Measurements from ENCODE around the gene SMYD1. TPM values are rescaled to one million over a fixed set of nuclear protein-coding genes. Genes with fewer than 3 reads are reported as not detected.

SMYD1 gene
- total RNA-seq, 1 experiment from 2014 or later: 0.50 TPM

GRCh38 chr2:88099798-88100488 lies 32.3 kb downstream of the SMYD1 start:
- in situ Hi-C loops (cut with HindIII; ENCODE audit: low pct_unique_long_range_greater_than_20kb, low sequenced_read_pairs): no loop called here
- DNase-seq (ENCODE audit: low read depth, low spot score): peak; percentile 62

- in situ Hi-C loops (cut with HindIII; ENCODE audit: low pct_unique_long_range_greater_than_20kb, low sequenced_read_pairs): no loop called here
Measured at GRCh38 chr2:88100489-88100858, 32.8 kb downstream of the SMYD1 start.

GRCh38 chr2:88108796-88109195 lies 41.2 kb downstream of the SMYD1 start:
- DNase-seq (ENCODE audit: low read depth, low spot score): no peak
- in situ Hi-C loops (cut with HindIII; ENCODE audit: low pct_unique_long_range_greater_than_20kb, low sequenced_read_pairs): no loop called here

More at GRCh38 chr2:88100489-88100858, 32.8 kb downstream of the SMYD1 start:
- no peak for DNase-seq (ENCODE audit: low read depth, low spot score)

GRCh38 chr2:88110830-88111229 lies 43.2 kb downstream of the SMYD1 start:
- no peak for DNase-seq (ENCODE audit: low read depth, low spot score)
- in situ Hi-C loops (cut with HindIII; ENCODE audit: low pct_unique_long_range_greater_than_20kb, low sequenced_read_pairs): no loop called here

- in situ Hi-C loops (cut with HindIII; ENCODE audit: low pct_unique_long_range_greater_than_20kb, low sequenced_read_pairs): no loop called here
- DNase-seq (ENCODE audit: low read depth, low spot score): no peak
Measured at GRCh38 chr2:88113069-88113468, 45.4 kb downstream of the SMYD1 start.

DNA sequence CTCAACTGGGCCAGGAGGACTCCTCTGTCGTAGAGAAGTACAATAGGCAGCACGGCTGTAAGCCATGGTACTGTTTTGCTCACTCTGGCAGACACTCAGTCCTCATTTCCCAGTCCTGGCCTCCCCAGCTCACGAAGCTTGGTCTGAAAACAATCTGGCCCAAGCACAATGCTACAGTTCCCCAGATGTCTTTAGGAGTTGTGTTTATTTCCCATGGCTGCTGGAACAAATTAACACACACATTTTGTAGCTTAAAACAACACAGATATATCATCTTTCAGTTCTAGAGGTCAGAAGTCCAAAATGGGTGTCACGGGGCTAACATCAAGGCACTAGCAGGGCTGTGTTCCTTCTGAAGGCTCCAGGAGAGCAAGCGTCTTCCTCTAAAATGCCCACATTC lies 47.3 kb downstream of the SMYD1 start:
- in situ Hi-C loops (cut with HindIII; ENCODE audit: low pct_unique_long_range_greater_than_20kb, low sequenced_read_pairs): no loop called here
- no peak for DNase-seq (ENCODE audit: low read depth, low spot score)

GRCh38 chr2:88115825-88116518 lies 48.3 kb downstream of the SMYD1 start:
- DNase-seq (ENCODE audit: low read depth, low spot score): no peak
- in situ Hi-C loops (cut with HindIII; ENCODE audit: low pct_unique_long_range_greater_than_20kb, low sequenced_read_pairs): no loop called here

- in situ Hi-C loops (cut with HindIII; ENCODE audit: low pct_unique_long_range_greater_than_20kb, low sequenced_read_pairs): no loop called here
- DNase-seq (ENCODE audit: low read depth, low spot score): no peak
Measured at GRCh38 chr2:88116669-88117432, 49.2 kb downstream of the SMYD1 start.

GRCh38 chr2:88117973-88118372 lies 50.3 kb downstream of the SMYD1 start:
- no peak for DNase-seq (ENCODE audit: low read depth, low spot score)
- in situ Hi-C loops (cut with HindIII; ENCODE audit: low pct_unique_long_range_greater_than_20kb, low sequenced_read_pairs): no loop called here

GRCh38 chr2:88121678-88122077 lies 54.1 kb downstream of the SMYD1 start:
- in situ Hi-C loops (cut with HindIII; ENCODE audit: low pct_unique_long_range_greater_than_20kb, low sequenced_read_pairs): no loop called here

GRCh38 chr2:88122141-88122884 lies 54.7 kb downstream of the SMYD1 start:
- no peak for DNase-seq (ENCODE audit: low read depth, low spot score)
- in situ Hi-C loops (cut with HindIII; ENCODE audit: low pct_unique_long_range_greater_than_20kb, low sequenced_read_pairs): no loop called here

More at GRCh38 chr2:88121678-88122077, 54.1 kb downstream of the SMYD1 start:
- no peak for DNase-seq (ENCODE audit: low read depth, low spot score)

DNA sequence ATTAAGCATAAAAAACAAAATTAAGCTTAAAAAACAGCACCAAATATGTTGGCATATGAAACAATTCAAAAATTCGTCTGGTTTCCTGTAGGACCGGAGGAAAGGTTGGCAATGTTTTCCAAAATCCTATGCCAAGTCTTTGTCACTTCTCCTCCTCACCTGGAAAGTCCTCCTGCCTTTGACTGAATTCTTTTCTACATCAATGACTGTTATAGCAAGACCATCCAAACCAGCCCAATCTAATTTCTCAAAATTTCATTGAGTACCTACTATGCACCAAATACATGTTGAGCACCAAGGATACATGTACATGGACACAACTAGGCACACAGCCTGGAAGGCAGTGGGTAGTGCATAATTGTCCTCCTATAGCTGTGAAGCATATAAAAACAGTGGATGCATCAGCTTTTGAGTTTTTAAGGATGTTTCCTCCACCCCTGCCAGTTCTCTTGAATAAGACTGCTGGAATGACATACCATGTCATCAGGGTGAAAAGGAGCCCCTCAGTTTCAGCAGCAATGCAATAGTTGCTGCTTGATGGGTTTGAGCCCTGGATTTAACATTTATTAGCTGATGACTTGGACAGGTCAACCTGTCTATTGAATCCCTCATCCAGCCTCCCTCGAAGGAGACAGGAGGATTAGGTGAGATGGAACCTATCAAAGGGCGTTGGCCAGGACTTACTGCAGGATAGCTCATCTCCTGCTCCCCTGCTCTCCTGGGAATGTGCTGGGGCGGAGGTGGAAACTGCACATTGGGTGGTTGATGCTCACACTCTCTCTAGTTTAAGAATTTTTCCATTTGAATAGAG lies 55.7 kb downstream of the SMYD1 start:
- DNase-seq (ENCODE audit: low read depth, low spot score): no peak
- in situ Hi-C loops (cut with HindIII; ENCODE audit: low pct_unique_long_range_greater_than_20kb, low sequenced_read_pairs): no loop called here

DNA sequence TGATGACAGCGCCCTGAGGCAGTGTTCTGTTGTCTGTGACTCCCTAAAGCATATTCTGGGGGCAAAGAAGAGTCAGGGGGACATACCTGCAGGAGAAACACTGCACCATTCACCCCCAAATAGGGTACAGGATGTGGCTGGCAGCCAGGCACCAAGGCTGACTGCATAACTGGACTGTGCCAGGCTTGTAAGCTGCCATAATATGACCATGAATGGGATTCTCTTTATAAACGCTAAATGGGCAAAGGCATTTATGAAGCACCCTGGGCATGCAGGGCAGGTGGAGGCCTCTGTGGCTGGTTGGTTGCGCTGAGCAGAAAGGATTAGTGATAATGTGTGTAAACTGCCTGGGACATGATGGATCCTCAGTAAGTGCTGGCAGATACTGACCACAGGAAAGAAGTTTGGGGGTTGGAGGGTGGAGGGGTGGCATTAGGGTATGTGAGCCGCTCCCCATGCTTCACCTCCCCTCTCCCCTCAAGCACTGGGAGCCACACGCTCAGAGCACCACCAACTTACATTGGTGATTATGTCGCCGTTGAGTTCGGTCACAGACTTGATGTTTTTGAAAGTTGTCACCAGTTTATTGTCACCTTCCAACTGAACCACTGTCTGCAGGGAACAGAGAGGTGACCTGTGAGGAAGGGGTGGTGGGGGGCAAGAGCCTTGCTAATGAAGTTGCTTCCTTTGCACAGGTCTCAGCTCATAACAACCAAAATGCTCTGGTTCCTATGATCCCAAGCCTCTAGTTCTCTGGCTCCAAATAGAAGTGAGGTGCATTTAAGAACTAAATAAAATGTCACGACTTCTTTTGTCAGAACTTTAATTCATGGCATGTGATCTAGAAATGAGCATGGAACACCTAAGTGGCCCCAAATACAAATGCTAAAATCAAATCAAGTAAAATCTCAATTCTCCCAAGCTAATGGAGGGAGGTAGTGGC lies 56.6 kb downstream of the SMYD1 start:
- in situ Hi-C loops (cut with HindIII; ENCODE audit: low pct_unique_long_range_greater_than_20kb, low sequenced_read_pairs): no loop called here
- DNase-seq (ENCODE audit: low read depth, low spot score): no peak

- in situ Hi-C loops (cut with HindIII; ENCODE audit: low pct_unique_long_range_greater_than_20kb, low sequenced_read_pairs): no loop called here
- no peak for DNase-seq (ENCODE audit: low read depth, low spot score)
Measured at GRCh38 chr2:88125344-88125923, 57.8 kb downstream of the SMYD1 start.

DNA sequence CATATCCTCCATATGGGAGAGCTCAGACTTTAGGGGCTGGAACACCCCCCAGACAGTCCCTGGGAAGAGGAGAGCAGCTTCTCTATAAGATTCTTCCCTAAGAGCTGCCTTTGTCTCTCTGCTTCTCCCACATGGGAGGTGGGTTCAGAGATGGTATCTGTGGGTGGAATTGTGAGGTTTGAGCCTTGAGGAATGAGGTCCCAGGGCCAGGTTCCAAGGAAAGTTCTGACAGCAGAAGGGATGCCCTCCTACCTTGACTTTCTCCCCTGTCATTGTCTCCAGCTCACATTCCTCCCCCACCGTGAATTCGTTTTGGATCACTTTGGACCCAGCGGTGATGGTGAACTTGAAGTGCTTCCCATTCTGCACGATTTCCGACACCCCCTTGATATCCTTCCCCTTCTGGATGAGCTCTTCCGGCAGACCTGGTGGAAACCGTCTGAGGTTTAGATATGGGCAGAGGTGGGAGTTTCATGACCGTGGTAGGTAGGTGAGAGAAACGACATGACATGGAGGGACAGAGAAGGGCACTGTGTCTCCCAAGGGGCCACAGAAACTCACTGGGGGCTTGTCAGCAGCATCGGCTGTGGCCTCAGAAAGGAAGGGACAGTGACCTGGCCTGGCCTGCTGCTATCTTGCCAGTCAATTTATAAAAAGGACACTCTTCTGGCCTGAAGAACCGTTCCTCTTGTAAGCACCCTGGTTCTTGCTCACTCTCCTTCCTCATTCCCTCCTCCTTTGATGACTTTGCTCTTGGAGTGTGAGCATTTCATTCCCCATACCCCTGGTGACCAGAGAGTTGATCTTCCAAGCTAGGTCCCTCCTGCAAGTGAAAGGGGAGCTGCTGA lies 58.5 kb downstream of the SMYD1 start:
- in situ Hi-C loops (cut with HindIII; ENCODE audit: low pct_unique_long_range_greater_than_20kb, low sequenced_read_pairs): no loop called here
- no peak for DNase-seq (ENCODE audit: low read depth, low spot score)
